ENCODE results near the gene ARHGAP15.

- no peak for TF ChIP-seq POLR2AphosphoS5 (IDR thresholded peaks at IDR 0.05; ENCODE audit: low read depth)
- no peak for TF ChIP-seq CTCF (conservative IDR thresholded peaks at IDR 0.05; ENCODE audit: low read depth in 2 of 2)
- TF ChIP-seq EZH2phosphoT487 (IDR thresholded peaks at IDR 0.05; ENCODE audit: unreplicated experiment): no peak
- TF ChIP-seq EZH2 (IDR thresholded peaks at IDR 0.05; ENCODE audit: low read depth, unreplicated experiment): no peak
- no peak for TF ChIP-seq CREB1 (CRISPR knock-in tag; IDR thresholded peaks at IDR 0.05; ENCODE audit: low read depth)
- TF ChIP-seq, protein P1, sequence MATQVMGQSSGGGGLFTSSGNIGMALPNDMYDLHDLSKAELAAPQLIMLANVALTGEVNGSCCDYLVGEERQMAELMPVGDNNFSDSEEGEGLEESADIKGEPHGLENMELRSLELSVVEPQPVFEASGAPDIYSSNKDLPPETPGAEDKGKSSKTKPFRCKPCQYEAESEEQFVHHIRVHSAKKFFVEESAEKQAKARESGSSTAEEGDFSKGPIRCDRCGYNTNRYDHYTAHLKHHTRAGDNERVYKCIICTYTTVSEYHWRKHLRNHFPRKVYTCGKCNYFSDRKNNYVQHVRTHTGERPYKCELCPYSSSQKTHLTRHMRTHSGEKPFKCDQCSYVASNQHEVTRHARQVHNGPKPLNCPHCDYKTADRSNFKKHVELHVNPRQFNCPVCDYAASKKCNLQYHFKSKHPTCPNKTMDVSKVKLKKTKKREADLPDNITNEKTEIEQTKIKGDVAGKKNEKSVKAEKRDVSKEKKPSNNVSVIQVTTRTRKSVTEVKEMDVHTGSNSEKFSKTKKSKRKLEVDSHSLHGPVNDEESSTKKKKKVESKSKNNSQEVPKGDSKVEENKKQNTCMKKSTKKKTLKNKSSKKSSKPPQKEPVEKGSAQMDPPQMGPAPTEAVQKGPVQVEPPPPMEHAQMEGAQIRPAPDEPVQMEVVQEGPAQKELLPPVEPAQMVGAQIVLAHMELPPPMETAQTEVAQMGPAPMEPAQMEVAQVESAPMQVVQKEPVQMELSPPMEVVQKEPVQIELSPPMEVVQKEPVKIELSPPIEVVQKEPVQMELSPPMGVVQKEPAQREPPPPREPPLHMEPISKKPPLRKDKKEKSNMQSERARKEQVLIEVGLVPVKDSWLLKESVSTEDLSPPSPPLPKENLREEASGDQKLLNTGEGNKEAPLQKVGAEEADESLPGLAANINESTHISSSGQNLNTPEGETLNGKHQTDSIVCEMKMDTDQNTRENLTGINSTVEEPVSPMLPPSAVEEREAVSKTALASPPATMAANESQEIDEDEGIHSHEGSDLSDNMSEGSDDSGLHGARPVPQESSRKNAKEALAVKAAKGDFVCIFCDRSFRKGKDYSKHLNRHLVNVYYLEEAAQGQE (IDR thresholded peaks at IDR 0.05; ENCODE audit: unreplicated experiment): no peak
- TF ChIP-seq JUNB (IDR thresholded peaks at IDR 0.05; ENCODE audit: unreplicated experiment): no peak
Measured at GRCh38 chr2:143347901-143348414, 218.7 kb downstream of the ARHGAP15 start.

Data from GM23338 (cell line).